ENCODE data around the gene NAPG.
"Not testable (repeated sequence)": the region's sequence is repeated elsewhere in the genome, so short reads cannot be mapped to it uniquely, and the experiment has no call there.

The NAPG gene

DNA sequence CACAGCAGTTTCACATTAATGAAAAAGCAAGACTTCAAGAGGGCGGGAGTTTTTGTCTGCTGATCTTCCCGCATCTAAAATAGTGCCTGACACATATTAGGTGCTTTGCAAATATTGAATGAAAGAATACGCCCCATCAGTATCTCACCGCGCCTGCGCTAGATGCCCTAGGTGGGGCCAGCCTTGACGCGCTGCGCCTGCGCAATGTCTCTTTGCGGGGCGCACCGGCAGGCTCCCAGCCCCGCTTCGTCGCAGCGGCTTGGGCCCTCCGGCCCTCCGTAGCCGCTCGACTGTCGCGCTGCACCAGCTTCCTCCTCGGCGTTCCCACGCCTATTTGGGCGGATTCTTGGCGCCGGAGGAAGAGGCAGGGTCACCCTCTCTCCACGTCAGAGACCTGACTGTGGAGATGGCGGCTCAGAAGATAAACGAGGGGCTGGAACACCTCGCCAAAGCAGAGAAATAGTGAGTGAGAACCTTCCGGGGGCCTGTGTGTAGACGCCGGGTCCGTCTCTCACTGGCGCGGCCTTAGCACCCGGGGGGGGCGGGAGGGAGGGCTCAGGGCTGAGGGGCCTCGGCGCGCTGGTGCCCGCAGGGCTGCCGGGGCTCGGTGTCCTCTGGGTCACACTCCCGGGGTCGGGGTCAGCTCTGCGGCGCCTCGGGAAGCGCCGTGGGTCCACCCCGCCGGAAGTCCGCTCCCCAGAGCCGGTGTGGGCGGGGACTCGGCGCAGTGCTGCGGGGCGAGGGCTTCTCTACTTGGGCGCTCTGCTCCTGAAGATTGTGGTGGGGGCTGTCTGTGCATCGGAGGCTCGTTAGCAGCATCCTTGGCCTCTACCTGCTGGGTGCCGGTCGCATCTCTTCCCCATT lies at the start of gene NAPG:
Gene NAPG (plus strand): TSS at position 331 of the 864 bp plus-strand sequence. CDS start 76 bp downstream, at position 407.
- peak; percentile 72 for DNase-seq

DNA sequence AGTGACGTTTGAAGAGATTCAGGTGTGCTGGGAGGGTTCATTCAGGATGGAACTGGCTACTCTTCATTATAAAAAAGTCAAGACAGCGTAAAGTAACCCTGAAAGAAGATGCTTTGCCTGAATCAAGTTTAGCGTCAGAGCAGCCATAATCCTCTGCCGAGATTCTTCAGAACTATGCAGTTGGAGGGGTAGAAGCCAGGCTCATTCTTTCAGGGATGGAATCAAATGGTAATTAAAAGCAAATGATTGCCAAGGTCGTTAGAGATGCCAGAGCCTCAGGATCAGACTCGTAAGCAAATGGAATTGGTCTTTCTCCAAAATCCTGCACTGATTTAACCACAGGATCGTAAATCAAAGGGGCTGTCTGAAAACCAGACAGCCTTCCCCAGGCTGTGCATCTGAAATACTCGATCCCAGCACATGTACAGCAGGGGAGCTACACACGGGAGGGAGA lies 49.5 kb upstream of the NAPG start:
- no peak for DNase-seq

- no peak for DNase-seq
Observed at GRCh38 chr18:10477121-10477862, 48.5 kb upstream of the NAPG start.

GRCh38 chr18:10477863-10478260 lies 48.0 kb upstream of the NAPG start:
- no peak for DNase-seq

DNA sequence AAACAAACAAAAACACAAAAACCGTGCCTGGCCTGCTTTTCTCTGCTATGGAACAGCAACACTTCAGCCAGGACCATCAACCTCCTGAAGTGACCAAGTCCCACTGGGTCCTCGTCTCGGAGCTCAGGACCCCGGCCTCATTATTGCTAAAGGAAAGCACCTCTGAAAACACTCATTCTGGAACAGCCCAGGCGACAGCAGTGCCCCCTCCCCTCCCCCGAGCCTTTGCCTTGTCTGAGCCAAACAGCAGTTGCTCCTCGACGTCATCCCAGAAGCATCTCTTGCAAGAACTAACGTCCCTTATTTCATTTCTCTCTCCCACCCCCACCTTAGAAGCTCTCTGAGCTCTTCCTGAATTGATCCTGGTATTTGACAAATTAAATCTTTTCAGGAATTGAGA lies 44.0 kb upstream of the NAPG start:
- no peak for DNase-seq

GRCh38 chr18:10482363-10482984 lies 43.4 kb upstream of the NAPG start:
- no peak for DNase-seq

DNA sequence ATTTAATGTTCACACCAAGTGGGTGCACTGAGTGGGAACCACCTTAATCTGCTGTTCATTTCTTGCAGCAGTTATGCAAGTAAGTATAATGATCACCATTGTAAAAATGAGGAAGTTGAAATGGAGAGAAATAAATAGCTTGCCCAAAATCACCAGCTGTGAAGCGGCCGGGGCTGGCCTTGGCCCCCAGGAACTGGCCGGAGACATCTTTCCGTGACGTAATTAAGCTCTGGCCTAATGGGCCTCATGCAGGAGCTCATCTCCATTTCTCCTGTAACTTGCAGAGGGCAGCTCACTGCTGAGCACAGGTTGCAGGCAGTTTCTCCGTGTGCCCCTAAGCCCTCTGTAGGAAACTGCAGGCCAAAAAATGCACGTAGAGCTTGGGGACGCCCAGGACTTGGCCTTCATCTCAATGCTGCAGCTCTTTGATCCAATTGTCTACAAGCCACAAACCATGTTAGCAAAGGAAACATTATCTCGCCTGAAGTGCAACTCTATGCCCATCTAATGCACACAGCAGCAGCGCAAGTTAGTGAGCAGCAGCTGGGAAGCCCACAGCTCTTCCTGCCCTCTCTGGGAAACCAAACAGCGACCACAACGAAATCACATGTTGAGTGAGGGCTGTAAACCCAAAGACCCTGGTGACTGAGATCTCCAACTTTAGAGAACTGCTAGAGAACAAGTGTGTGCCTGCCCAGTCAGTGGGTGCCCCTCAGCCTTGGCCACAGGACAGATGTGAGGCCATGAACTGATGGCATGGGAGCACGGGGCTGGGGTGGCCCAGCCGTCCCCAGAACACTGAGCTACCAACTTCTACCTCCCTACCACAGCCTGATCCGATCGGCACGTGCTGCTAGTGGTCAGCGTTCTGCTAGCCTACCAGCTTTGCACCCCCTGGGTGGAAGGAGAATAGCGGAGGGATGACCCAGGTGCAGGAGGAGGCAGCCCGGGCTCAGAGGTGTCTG lies 42.6 kb upstream of the NAPG start:
- DNase-seq = no peak

GRCh38 chr18:10485475-10485874 lies 40.4 kb upstream of the NAPG start:
- DNase-seq = no peak

DNA sequence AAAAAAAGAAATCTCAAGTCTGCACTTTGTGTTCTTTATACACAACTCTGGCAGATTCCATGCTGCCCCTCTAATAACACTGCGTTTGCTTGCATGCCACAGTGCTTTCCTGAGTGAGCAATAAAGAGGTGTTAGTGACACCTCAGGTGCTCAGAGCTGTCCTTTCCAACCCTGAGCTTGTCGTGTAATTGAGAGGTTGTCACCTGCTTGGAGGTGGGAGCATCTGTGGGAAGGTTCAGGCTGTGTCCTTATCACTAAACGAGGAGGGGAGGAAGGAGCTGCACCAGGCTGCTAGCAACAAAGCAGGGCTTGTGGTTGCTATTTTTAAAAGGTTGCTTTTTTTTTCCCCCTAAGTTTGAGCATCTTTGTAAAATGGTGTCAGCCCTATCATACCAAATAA lies 39.5 kb upstream of the NAPG start:
- DNase-seq = no peak

DNA sequence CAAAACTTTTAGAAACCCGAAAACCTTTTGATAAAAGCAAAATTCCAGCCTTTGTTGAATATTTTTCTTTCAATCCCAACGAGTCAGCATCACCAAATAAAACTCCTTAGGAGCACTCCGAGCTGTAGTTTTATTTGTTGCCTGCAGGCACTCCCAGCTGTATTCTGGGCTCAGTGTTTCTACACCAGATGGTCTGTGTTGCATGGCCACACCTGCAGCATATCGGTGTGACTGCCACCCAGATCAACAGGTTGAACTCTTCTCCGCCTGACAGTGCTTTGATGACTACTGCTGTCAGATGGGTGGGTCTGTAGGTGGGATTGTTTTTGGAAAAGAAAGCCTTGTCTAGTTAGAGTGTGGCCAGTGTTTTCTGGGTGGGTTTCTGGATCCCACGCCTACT lies 38.7 kb upstream of the NAPG start:
- no peak for DNase-seq

DNA sequence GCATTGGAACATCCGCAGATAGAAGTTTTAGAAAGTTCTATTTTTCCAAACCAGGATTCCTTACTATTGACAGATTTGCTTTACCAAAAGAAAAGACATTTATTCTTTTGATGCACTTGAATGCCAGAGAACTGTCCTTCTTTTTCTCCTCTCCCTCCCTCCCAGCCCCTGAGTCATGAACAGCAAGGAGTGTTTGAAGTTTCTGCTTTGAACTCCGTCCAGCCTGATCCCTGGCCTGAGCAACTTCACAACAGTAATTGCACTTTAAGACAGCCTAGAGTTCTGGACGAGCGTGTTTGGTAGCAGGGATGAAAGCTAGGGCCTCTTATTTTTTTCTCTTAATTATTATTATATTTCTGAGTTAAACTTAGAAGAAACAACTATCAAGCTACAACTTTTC lies 37.8 kb upstream of the NAPG start:
- no peak for DNase-seq

GRCh38 chr18:10490401-10491165 lies 35.2 kb upstream of the NAPG start:
- no peak for DNase-seq

- DNase-seq = no peak
Observed at GRCh38 chr18:10495936-10496335, 29.9 kb upstream of the NAPG start.

DNA sequence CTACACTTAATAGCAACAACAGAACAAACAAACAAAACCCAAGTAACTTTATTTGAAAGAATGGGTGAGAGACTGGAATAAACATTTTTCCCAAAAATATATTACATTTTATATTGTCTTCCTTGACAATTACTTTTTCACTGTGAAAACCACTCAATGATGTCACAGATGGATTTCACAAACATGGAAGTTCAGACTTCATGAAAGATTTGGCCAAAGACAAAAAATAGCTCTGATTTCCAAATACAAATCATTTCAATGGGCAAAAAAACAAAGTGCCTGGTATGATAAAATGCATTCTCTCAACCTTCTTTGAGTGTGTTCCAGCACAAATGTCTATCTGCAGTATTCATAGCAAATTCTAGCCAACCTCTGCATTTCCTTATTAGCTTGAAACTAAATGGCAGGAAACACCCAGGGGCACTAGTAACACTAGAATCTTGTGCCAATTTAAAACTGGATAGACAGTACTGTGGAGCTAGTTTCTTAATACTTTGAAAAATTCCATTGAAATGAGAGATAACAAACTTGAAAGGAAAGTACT lies 28.5 kb upstream of the NAPG start:
- no peak for DNase-seq

DNA sequence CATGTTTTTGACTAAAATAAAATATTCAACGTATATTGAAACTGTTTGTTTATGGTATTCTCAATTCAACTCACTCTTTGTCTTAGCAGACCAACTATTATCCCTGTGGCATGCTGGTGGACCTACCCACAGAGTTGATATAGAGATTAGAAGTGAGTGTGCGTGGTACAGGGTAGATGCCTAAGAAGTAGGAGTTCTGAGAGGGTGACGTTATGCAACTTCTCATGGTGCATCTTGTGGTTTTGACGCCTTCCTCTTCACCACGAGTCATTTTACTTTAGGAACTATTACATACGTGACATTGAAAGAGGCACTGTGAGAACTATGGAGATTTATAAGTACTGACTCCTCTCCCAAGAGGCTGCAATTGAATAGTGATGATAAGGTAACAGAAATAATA lies 26.6 kb upstream of the NAPG start:
- no peak for DNase-seq

DNA sequence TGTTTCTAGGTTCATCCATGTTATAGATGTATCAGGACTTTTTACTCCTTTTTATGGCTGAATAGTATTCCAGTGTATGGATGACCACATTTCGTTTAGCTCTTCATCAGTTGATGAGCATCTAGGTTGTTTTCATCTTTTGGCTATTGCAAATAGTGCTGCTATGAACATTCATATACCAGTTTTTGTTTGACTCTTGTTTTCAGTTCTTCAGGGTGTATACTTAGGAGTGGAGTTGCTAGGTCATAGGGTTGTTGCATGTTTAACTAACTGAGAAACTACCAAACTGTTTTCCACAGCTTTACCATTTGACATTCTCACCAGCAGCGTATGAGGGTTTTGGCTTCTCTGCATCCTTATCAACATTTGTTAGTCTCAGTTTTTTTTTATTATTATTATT lies 25.8 kb upstream of the NAPG start:
- DNase-seq = no peak

GRCh38 chr18:10504723-10505122 lies 21.1 kb upstream of the NAPG start:
- no peak for DNase-seq

DNA sequence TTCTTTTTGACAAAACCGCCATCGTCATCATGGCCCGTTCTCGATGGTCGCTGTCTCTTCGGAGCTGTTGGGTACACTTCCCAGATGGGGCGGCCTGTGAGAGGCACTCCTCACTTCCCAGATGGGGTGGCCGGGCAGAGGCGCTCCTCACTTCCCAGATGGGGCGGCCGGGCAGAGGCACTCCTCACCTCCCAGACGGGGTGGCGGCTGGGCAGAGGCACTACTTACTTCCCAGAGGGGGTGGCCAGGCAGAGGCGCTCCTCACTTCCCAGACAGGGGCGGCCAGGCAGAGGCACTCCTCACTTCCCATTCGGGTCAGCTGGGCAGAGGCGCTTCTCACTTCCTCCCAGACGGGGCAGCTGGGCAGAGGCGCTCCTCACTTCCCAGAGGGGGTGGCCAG lies 19.9 kb upstream of the NAPG start:
- not testable (repeated sequence) for DNase-seq

GRCh38 chr18:10508591-10508990 lies 17.2 kb upstream of the NAPG start:
- DNase-seq = no peak

DNA sequence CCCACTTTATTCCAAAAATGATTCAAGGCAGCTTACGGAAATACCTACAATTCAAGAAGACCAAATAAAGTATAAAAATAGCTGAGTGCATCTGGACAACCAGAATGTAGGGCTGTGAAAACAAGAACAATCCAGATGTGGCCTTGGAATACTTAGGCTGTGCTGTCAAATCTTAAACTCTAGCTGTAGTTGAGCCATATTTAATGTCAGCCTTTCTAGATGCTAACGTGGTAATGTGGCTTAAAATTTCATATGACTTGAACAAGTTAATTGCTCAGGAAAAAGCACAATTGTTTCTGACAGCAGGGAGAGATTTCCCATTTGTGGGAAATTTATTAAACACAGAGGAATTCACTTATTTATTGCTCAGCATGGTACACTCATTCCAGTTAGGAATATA lies 14.6 kb upstream of the NAPG start:
- DNase-seq = no peak

DNA sequence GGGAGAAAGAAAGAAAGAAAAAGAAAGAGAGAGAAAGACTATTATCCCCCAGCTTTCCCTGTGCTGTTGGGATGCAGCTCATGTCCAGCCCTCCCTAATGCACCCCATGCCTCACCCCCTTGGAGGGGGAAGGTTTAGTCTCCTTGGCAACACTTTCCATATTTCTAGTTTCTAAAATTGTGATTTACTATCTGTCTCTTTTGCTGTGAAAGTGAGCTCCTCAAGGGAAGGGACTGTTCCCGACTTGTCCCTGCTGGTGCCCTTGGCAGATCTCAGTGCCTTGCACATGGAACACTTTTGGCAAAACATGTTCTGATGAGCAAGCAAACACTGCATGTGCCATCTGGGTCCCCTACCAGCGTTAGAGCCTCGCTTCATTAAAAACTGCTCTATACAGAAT lies 11.7 kb upstream of the NAPG start:
- DNase-seq = no peak
